Measurements from ENCODE around the gene RNF144A. TPM values are rescaled to one million over a fixed set of nuclear protein-coding genes. Genes with fewer than 3 reads are reported as not detected.

The RNF144A gene
- polyA plus RNA-seq, 1 experiment: 0.24 TPM

GRCh38 chr2:7025082-7025481, 107.9 kb downstream of the RNF144A start:
- Histone ChIP-seq H3K27me3 (ENCODE audit: control insufficient read depth, insufficient read depth, low read length) (no peaks in the 10 kb centered on the region), H3K9me3 (ENCODE audit: control insufficient read depth, insufficient read depth, low read length) (no peaks in the 10 kb centered on the region; the same call in 1 of the 2 replicates), H3K4me3 (ENCODE audit: low read depth, low read length) (no peak overlapping the region), H3K27ac (ENCODE audit: low read depth, low read length) (no peak overlapping the region)
- CTCF ChIA-PET: no interaction called here
- TF ChIP-seq CTCF (IDR thresholded peaks at IDR 0.05; ENCODE audit: low read depth, low read length): no peak
- no peak for DNase-seq (ENCODE audit: low read depth, low spot score)
- POLR2A ChIA-PET: no interaction called here

- no peaks in the 10 kb centered on the region; the same call in none of the 2 replicates for H3K9me3 ChIP-seq (ENCODE audit: control insufficient read depth, insufficient read depth, low read length)
- CTCF ChIA-PET: interaction anchor here (1.0 kb wide), 1 partner anchor 17 kb away, joined by 4 read pairs; no protein-coding TSS in a partner anchor
- POLR2A ChIA-PET: no interaction called here
- no peak overlapping the region for H3K27ac ChIP-seq (ENCODE audit: low read depth, low read length)
- DNase-seq (ENCODE audit: low read depth, low spot score): no peak
- no peak for TF ChIP-seq CTCF (IDR thresholded peaks at IDR 0.05; ENCODE audit: low read depth, low read length)
- H3K27me3 ChIP-seq (ENCODE audit: control insufficient read depth, insufficient read depth, low read length): no peaks in the 10 kb centered on the region
- no peak overlapping the region for H3K4me3 ChIP-seq (ENCODE audit: low read depth, low read length)
These were observed 109.5 kb downstream of the RNF144A start for GRCh38 chr2:7026742-7027141.

- POLR2A ChIA-PET: no interaction called here
- no peaks in the 10 kb centered on the region for H3K27me3 ChIP-seq (ENCODE audit: control insufficient read depth, insufficient read depth, low read length)
- H3K4me3 ChIP-seq (ENCODE audit: low read depth, low read length): no peak overlapping the region
- no peak for DNase-seq (ENCODE audit: low read depth, low spot score)
- TF ChIP-seq CTCF (IDR thresholded peaks at IDR 0.05; ENCODE audit: low read depth, low read length): no peak
- H3K9me3 ChIP-seq (ENCODE audit: control insufficient read depth, insufficient read depth, low read length): peaks cover 6% of the 10 kb centered on the region
- CTCF ChIA-PET: no interaction called here
- H3K27ac ChIP-seq (ENCODE audit: low read depth, low read length): no peak overlapping the region
These were observed 110.2 kb downstream of the RNF144A start for GRCh38 chr2:7027411-7027810.

GRCh38 chr2:7027956-7028655, 110.9 kb downstream of the RNF144A start:
- no peak for TF ChIP-seq CTCF (IDR thresholded peaks at IDR 0.05; ENCODE audit: low read depth, low read length)
- DNase-seq (ENCODE audit: low read depth, low spot score): no peak
- ChIA-PET POLR2A (no interaction called here), CTCF (no interaction called here)
- no peak overlapping the region for H3K27ac ChIP-seq (ENCODE audit: low read depth, low read length)
- peaks cover 12% of the 10 kb centered on the region for H3K9me3 ChIP-seq (ENCODE audit: control insufficient read depth, insufficient read depth, low read length)
- no peaks in the 10 kb centered on the region for H3K27me3 ChIP-seq (ENCODE audit: control insufficient read depth, insufficient read depth, low read length)
- H3K4me3 ChIP-seq (ENCODE audit: low read depth, low read length): no peak overlapping the region

GRCh38 chr2:7028846-7029245, 111.6 kb downstream of the RNF144A start:
- no peak for DNase-seq (ENCODE audit: low read depth, low spot score)
- POLR2A ChIA-PET: no interaction called here
- no peak overlapping the region for H3K4me3 ChIP-seq (ENCODE audit: low read depth, low read length)
- H3K27me3 ChIP-seq (ENCODE audit: control insufficient read depth, insufficient read depth, low read length): no peaks in the 10 kb centered on the region
- H3K27ac ChIP-seq (ENCODE audit: low read depth, low read length): no peak overlapping the region
- CTCF ChIA-PET: no interaction called here
- peaks cover 15% of the 10 kb centered on the region for H3K9me3 ChIP-seq (ENCODE audit: control insufficient read depth, insufficient read depth, low read length)
- no peak for TF ChIP-seq CTCF (IDR thresholded peaks at IDR 0.05; ENCODE audit: low read depth, low read length)
